Astrocyte of the hippocampus (primary cell): Measurements from ENCODE around the gene UTF1.
A peak's percentile ranks its signal among the peaks of the same experiment; 100 is the strongest.

Source experiments
- DNase-seq: peaks from one replicate; pipeline ENCODE4 v3.0.0; 2011; ENCODE audit warnings: low read depth, low spot score

The UTF1 gene

GRCh38 chr10:133196936-133197758 is 32.9 kb upstream of the UTF1 start:
- DNase-seq = no peak

DNA sequence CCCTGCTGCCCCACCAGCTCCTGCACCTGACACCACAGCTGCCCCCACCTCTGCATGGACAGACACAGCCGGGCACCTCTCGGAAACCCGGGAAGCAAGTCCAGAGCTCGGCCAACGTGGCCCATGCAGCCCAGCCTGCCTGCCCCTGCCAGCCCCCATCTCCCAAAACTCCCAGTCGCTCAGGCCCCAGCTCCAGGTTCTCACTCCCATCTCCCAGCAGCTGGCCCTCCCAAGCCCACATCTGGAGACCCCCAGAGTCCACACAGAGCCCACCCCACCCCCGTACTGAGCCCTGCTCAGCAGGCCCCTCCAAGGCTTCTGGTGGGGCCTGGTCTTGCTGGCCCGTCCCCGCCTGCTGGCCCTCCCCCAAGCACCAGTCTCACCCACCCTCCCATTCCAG is 32.2 kb upstream of the UTF1 start:
- DNase-seq = no peak

DNA sequence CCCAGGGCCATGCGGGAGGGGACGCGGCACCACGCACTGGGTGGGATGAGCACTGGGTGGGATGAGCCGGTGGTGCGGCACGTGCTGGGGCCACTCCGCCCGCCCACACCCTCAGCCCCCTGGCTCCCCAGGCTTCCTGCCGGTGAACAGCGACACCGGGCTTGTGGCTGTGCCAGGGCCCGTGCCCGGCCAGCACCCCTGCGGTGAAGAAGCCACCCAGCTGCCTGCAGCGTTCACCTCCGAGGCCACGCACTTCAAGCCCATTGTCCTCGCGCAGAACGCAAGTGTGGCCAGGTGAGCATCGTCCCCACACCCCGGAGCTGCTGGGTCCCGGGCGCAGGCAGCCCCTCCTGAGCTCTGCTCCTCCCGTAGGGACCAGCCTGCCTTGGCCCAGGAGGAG is 31.8 kb upstream of the UTF1 start:
- no peak for DNase-seq

- DNase-seq = no peak
Measured at GRCh38 chr10:133198621-133199487, 31.2 kb upstream of the UTF1 start.

GRCh38 chr10:133199488-133199885 is 30.5 kb upstream of the UTF1 start:
- DNase-seq = no peak

DNA sequence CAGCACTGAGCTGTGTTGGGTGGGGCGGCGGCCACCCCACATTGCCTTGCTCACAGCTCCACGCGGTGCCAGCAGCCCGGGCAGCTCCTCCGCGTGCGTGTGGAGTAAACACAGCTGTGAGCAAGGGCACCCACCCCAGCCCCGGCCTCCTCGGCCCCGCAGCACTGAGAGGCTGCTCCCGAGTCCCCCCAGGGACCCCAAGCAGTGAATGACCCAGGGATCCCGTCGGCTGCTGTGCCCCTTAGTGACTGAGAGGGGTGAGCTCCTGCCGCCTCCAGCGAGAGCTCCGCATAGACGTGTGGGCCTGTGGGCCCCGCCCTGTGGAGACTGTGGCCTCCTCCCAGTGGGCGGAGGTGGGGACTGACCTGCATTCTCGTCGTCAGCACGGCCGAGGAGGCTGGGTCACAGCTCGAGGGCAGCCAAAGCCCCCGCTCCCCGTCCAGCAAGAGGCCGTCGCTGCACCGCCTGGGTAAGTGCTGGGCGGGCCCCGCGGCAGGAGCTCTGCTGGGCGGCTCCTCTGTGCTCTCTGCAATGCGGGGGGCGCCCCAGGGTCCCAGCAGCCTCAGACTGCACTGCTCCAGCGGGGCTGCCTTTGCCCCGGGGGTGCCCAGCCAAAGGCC is 29.9 kb upstream of the UTF1 start:
- DNase-seq = no peak

- DNase-seq = no peak
Measured at GRCh38 chr10:133200621-133201031, 29.4 kb upstream of the UTF1 start.

- DNase-seq = no peak
Measured at GRCh38 chr10:133201151-133201947, 28.7 kb upstream of the UTF1 start.

DNA sequence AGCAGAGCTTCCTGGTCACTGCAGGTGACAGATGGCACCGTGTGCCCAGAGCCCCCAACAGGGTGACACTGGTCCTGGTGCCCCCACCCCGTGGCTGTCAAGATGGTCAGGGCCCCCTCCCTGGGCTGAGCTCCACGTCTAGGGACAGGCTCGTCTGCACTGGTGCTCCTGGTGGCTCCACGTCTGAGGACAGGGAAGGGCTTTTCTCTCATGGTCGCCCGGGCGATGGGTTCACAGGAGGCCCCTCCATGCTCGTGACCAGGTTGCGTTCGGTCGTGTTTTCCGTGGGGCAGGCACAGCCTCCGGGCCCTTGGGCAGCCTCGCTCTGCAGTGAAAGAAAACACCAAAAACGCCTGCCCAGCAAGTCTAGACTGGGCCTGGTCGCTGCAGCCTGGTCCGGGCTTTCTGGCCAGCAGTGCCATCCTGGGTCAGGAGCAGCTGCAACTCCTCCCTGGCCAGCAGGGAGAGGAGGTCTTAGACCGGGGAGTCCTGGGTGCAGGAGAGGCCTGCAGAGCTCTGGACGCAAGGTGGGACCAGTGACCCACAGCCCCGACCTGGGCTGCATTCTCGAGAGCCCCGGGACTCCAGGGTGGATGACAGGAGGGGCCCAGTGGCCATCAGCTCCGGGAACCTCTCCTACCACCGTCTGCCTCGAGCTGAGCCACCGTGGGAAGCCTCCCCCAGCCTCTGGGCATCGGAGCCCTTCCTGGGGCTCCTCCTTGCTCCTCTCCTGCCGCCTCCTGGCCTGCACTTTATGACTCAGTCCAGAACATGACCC is 27.9 kb upstream of the UTF1 start:
- DNase-seq = no peak

DNA sequence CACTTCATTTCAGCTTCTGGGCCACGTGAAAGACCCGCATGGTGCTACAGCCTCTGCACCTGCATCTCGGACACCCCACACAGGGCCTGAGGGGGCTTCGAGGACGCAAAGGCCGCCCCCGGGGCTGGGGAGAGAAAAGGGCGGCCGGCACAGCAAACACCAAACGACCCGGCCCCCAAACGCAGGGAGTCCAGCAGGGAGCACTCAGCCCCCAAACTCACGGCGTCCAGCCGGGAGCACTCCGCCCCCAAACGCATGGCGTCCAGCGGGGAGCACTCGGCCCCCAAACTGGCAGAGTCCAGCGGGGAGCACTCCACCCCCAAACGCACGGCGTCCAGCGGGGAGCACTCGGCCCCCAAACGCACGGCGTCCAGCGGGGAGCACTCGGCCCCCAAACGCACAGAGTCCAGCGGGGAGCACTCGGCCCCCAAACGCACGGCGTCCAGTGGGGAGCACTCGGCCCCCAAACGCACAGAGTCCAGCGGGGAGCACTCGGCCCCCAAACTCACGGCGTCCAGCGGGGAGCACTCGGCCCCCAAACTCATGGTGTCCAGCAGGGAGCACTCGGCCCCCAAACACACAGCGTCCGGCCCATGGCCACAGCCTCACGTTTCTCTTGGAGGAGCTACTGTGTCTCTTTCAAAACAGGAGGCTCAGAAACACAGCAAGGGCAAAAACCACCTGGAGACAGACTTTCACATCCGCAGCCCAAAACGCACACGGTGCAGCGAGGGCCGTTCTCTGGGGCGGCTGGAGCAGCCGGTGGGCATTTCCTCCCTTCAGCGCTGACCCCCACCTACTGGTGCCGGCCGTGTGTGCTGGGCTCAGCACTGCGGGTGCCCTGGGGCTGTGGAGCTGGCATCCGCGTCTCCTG is 27.0 kb upstream of the UTF1 start:
- no peak for DNase-seq

DNA sequence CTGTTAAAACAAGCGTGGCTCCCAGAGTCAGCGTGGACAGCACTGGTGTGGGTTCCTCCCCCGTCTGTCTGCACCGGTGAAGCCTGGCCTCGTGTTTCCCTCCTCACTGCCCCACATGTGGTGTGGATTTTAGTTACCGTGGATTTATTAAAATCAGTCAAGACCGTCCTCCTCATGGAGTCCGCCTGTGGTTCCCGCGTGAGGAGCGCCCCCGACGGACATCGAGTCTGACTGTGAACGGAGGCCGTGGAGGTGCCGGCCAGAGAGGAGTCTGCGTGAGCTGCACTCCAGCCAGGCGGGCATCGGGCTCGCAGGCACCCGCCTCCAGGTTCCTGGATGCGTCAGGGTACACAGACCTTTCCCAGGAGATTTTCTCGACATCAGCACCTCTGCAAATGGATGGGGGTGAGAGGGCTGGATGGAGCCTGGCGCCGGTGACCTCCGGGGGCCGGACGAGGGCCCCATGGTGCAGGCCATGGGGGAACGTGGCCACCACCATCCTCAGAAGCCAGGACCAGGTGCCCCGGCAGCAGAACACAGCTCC is 26.3 kb upstream of the UTF1 start:
- no peak for DNase-seq

DNA sequence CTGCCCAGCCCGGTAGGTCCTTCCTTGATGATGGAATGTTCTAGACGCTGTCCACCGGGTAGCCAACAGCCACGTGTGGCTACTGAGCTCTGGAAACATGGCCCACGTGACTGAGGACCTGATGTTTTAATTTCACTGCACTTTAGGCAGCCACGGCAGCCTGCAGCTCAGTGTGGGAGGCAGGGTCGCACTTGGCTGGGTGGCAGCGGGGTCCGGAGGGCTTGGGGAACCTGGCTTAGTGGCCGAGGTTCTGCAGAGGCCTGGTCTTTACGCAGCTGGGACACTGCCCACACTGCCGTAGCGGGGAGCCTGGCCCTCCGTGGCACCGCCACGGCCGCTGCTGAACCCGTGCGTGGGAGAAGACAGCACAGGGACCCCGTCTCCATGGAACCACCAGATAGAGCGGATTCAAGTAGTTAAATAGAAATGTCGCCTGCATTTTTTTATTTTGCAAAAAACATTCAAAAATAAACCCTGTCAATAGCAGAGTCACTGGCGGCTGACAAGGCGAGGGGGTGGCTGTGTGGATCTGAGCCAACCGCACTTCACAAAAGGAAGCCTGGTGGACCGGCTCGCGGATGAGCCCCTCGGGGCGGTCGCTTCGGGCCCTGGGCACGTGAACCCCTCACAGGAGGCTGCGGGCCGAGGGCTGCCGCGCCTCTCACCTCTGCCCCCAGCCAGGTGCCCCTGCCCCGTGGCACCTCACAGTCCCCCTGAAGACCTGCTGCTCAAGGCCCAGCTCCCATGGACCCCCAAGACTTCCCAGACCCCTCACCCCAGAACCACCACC is 25.6 kb upstream of the UTF1 start:
- DNase-seq = no peak

DNA sequence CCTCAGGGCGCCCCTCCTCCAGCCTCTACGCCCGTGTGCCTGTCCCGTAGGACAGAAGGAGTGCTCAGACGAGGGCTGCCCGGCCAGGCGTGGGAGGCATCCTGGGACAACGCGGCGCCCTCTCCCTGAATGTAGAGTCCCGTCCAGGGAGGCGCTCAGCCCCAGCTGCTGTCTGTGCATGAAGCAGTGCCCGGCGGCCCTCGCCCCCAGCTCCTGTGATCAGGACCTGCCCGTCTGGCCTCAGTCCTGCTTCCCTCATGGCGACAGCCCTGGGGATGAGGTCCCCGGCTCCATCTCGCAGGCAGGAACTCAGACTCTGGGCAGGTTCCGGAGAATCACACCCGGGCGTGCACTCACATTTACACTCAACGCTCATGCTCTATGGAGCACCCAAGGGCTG is 24.9 kb upstream of the UTF1 start:
- no peak for DNase-seq

- no peak for DNase-seq
Measured at GRCh38 chr10:133206356-133207040, 23.5 kb upstream of the UTF1 start.

DNA sequence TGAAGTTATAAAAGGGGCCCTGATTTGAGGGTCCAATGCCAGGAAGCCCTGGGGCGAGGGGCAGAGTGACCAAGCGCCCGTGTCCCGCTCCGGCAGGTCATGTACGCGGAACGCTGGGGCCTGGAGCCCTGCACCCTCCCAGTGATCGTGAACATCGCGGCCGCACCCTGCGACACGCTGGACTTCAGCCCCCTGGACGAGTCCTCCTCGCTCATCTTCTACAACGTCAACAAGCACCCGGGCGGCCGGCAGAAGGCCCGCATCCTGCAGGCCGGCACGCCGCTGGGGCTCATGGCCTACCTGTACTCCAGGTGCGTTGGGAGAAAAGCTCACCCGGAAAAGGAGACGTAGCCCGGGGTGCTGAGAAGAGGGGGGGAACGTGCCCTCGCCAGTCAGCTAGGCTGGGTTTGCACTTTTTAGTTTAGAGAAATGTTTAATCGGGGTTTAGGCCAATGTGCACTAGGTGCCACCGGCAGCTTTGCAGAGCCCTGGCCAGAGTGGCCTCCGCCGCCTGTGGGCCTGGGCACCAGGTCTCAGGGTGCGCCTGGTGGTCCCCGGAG is 22.9 kb upstream of the UTF1 start:
- no peak for DNase-seq

DNA sequence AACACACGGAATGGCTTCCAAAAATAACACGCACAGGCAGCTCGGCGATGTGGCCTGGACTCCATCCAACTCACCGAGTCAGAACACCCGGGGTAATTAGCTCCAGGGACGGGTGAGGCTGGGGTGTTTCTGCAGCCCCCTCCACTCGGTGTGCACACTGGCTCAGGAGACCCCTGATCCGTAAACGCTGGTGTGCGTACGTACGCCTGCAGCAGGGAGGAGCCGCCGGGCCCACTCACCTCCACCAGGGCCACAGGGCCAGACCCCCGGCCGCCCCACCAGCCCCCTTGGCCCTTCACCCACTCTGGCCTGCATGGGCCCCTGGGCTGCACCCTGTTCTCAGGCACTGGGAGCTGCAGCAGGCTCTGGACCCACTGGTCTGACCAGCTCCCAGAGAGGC is 22.4 kb upstream of the UTF1 start:
- DNase-seq = peak; percentile 30

GRCh38 chr10:133208466-133208865 is 21.6 kb upstream of the UTF1 start:
- no peak for DNase-seq

DNA sequence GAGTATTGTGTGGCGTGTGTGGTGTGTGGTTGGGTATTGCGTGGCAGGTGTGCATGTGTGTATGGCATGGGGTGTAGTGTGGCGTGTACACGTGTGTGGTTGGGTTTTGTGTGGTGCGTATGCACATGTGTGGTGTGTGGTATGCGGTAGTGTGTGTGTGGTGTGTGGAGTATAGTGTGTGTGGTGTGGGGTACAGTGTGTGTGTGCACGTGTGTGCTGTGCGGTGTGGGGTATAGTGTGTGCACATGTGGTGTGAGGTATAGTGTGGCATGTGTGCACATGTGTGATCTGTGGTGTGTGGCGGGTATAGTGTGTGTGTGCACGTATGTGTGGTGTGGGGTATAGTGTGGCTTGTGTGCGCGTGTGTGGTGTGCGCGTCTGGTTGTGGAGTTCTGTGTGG is 20.9 kb upstream of the UTF1 start:
- DNase-seq = no peak
